Fibroblast of skin of abdomen (primary cell): ENCODE results near the gene PDE4C. TPM values are rescaled to one million over a fixed set of nuclear protein-coding genes. Genes with fewer than 3 reads are reported as not detected.
A peak's percentile ranks its signal among the peaks of the same experiment; 100 is the strongest.

Experiments used
- DNase-seq: peaks from one replicate; pipeline ENCODE4 v3.0.0-alpha.2; 2013
- polyA plus RNA-seq, 2 experiments: library from polyadenylated mRNA; unstranded; fragments of 120-200 nt; gene quantifications; one replicate each; pipeline ENCODE4 v1.2.1, GENCODE V29; 2013; ENCODE audit not compliant: insufficient read length in 2 of 2

Gene PDE4C
- polyA plus RNA-seq (2013, experiment 1 of 2; ENCODE audit: insufficient read length), result 0.44 TPM
- 0.17 TPM for polyA plus RNA-seq (2013, experiment 2 of 2; ENCODE audit: insufficient read length)

DNA sequence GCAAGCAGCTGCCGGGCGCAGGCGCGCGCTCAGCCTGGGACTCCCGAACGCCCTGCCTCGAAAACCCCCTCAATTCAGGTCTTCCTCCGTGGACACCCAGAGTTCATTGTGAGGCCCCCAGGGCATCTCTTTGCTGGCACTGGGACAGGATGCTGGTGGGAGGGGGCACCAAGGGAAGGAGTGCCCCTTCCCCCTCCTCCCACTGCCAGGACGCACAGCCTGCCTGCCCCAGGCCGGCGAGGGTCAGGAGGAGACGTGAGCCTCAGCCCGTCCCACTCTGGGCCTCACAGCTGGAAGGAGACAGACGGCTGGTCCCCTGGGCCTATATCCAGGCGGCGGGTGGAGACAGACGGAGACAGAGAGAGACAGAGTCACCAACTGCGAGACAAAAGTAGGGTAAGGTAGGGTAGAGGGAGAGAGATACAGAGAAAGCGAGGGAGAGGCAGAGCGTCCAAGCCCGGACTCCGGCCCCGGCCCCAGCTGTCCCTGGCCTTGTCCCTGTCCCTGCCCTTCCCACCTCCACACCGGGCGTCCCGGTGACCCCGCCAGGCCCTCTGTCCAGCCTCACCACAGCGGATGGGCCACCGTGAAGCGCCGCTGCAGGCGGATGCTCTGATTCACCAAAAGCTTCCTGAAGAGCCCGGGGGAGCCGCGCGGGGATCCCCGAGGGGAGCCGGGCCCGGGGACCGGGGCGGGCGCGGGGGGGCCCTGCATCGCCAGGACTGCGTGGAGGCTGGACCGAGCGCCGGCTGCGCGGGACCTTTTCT lies at the start of gene PDE4C:
TSS of gene PDE4C (minus strand) at position 737 of the 767 bp plus-strand sequence. CDS start at position 714, 23 bp downstream.
- no peak for DNase-seq

DNA sequence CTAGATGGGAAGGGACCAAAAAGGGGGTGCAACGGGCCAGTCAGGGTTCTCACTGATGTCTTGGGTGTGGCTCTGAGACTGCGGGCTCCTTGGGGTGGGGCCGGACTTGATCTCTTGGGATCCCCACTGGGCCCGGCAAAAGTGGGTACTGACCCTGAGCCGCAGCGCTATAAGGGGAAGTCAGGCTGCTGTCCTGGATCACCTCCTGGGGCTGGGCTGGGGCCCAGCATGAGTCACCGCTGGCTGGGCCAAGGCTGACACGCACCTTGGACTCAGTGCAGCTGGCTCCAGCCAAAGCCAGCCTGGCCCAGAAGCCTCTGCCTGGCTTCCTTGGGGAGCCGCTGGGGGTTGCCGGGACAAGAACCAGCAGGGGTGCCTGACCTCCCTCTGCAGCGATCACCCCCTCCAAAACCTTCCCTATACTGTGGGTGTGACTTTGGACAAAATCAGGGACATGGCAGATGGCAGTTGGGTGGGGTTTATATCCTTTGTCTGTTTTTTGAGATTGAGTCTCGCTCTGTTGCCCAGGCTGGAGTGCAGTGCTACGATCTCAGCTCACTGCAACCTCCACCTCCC lies 48.6 kb upstream of the PDE4C start:
- peak; percentile 63 for DNase-seq

- DNase-seq, result no peak
These were observed 48.1 kb upstream of the PDE4C start, which contains the start of gene IQCN for GRCh38 chr19:18274219-18274780. TSS of gene IQCN (minus strand) at chr19:18274452. CDS start at chr19:18269478, 4,974 bp downstream.

DNA sequence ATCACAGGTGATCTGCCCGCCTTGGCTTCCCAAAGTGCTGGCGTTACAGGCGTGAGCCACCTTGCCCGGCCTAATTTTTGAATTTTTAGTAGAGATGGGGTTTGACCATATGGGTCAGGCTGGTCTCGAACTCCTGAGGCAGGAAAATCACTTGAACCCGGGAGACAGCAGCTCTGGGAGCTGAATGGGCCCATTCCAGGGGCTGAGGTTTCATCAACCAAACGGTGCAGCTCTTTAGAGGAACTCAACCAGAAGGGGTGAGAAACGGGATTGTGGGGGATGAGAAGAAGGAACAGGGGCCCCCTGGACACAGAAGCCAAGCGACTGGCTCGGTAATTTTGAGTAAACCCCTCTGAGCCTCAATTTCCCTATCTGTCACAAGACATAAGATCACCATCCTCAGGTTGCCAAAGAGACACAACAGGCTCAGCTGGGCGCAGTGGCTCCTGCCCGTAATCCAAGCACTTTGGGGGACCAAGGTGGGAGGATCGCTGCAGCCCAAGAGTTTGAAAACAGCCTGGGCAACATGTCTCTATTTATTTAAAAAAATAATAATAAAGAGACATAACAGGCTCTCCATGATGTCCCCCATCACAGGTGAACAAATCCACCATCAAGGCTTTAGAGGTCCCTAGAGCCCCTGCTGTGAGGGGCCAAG lies 47.5 kb upstream of the PDE4C start:
- no peak for DNase-seq

DNA sequence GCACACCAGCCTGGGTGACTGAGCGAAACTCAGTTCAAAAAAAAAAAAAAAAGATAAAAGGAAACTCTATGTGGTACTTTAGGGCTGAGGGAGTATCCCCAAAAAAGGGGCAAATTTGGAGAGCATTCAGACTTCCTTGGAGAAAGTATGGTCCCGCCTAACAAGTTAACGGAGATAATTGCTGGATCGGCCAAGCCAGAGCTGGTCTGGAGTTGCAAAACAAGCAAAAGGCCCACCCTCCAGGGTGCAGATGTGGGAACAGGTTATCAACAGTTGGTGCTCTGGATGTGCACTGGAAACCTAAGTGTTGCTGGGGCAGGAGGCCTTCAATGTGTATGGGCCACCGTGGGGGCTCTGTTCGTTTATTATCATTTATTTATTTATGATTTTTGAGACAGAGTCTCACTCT lies 45.2 kb upstream of the PDE4C start:
- no peak for DNase-seq

GRCh38 chr19:18270326-18270725 lies 44.1 kb upstream of the PDE4C start:
- DNase-seq, result no peak

DNA sequence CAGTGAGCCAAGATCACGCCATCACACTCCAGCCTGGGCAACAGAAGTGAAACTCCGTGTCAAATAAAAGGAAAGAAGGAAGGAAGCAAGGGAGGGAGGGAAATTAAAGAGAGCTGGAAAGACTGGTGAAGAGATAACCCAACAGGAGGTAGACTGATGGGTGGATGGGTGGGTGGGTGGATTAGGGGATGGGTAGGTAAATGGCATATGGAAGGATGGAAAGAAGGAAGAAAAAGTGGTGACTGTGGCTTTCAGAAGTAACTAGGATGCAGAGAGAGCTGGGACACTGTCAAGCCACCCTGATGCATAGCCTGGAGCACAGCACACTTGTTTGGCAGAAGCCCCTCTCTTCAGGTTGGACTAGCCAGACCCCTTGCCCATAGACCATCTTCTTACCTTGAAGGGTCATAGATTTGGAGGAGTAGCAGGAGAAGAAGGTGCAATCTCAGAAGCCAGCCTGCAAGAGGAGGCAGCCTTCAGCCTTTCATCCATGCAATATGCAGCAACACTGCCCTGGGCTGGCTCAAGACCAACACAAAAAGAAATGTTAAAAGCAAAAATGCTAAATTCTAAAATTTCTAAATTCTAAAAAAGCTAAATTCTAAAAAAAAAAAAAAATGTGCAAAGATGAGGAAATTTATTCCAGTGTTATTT lies 43.0 kb upstream of the PDE4C start:
- no peak for DNase-seq

DNA sequence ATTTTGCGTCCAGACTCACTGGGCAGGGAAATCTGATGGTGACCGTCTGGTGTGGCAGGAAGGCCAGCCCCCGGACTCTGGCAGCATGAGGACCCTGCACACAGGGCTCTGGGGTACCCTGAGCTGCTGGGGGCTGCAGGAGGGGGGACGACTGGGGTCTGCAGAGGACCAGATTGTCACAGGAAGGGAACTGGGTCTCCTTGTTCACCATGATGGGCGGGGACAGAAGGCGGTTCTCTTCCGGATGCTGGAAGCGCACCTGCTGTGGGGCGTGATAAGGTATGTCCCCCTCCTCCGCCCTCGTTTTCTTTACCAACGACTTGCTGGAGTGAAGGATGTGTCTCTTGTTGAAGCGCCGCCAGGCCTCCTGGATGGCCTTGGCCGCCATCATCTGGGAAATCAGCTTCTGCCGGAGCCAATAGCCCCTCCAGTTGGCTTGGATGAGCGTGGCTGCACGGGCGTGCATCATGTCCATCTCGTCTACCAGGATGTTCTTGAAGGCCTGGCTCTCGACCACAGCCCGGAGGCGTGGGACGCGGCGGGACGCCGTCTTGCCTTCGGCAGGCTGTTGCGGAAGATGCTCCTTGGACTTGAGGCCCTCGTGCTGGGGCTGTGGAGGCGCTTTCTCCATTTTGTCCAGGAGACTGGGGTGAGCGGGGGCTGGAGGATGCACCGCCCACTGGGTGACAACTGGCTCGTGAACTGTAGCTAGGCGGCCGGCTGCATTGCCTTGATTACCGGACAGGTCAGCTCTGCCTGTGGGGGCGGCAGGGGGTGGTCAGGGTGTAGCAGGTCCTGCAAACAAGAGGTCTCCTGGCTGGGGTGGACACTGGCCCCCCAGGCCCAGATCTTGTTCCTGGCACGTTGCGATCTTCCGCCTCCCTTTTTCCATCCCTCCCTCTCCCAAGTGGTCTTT lies 40.8 kb upstream of the PDE4C start:
- DNase-seq, result no peak

GRCh38 chr19:18265582-18265981 lies 39.3 kb upstream of the PDE4C start:
- DNase-seq, result no peak

GRCh38 chr19:18264971-18265540 lies 38.8 kb upstream of the PDE4C start:
- DNase-seq, result no peak

DNA sequence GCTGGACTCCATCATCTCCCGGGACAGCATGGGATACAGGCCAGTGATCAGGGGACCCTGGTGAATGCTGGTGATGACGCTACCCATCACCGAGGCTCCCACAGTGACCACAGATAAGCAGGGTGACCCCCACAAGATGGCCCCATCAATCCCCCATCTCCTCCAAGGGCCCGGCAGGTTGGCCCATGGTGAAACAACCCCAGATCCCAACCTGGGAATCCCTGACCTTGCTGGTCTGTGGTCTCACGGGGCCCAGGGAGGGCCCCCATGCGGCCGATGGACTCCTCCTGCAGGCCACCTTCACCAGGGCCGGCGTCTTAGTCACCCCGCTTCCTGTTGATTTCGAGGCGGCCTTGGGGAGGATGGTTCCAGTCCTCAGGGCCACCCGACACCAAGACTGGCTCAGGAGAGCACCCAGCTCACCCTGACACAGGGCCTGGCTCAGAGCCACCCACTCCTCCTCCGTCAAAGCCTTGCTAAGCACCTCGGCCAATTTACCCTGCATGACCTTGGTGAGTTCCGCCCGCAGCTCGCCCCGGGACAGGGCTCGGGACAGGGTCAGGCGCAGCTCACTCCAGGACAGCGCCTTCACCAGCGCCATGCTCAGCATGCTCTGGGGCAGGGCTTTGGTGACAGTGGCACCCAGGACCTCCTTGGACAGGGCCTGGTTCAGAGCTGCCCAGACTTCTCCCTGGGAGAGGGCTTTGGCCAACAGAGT lies 38.1 kb upstream of the PDE4C start:
- DNase-seq, result no peak

DNA sequence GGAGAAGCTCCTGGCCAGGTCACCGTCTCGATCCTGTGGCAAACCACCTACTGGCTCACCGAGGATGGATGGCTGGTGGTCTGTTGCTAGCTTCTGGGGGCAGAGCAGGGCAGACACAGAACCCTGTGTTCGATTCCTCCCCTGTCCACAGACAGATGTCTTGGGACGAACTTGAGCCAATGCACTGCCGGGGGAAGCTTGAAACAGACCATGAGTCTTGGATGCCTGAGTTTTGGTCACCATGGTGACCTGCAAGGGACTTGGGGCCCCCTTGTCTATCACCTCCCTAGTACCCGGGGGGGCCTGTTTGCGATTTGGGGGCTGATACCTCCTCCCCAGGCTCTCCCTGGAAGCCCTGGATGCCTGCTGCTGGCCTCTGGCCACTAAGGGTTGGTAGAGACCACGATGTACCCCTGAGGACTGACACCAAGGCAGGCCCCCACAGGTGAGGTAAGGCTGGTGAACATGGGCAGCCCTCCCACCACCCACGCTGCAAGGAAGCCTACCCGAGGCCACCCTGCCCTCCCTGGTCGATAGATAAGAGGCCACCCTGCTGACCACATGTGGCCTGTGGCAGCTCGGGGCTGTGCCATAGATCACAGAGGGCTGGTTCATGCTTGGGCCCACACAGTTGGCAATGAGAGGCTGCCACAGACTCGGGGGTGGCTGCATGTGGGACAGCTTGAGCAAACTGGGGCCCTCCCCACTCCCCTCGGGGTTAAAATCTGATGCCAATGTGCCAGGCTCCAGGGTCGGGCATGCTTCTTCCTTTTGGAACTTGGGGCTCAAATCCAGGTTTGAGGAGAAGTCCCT lies 37.3 kb upstream of the PDE4C start:
- DNase-seq, result no peak

- DNase-seq, result no peak
These were observed 36.7 kb upstream of the PDE4C start for GRCh38 chr19:18262917-18263316.

GRCh38 chr19:18262144-18262543 lies 35.9 kb upstream of the PDE4C start:
- DNase-seq, result no peak

- no peak for DNase-seq
These were observed 35.2 kb upstream of the PDE4C start for GRCh38 chr19:18261474-18261873.

GRCh38 chr19:18259893-18260292 lies 33.7 kb upstream of the PDE4C start:
- no peak for DNase-seq

- DNase-seq, result no peak
These were observed 31.5 kb upstream of the PDE4C start for GRCh38 chr19:18257503-18258470.
